Cardiac muscle cell (in vitro differentiated cells and primary cell): Measurements from ENCODE around the gene UBE2J2. TPM values are rescaled to one million over a fixed set of nuclear protein-coding genes. Genes with fewer than 3 reads are reported as not detected.

ENCODE experiments used
- DNase-seq, 2 donors: peaks; one replicate each; pipeline versions ENCODE4 v3.0.0 to v3.0.0-alpha.2; 2010 to 2017; ENCODE audit warnings: low read depth in 1 of 2, low spot score in 1 of 2
- H3K27ac ChIP-seq: fragments of 200-600 bp; sonication (generic); 2 replicates; pipeline ENCODE4 v1.5.1; 2016
- H3K27me3 ChIP-seq: fragments of 200-600 bp; sonication (generic); 2 replicates; pipeline ENCODE4 v1.6.0; 2016; ENCODE audit warnings: control low read depth
- H3K36me3 ChIP-seq: fragments of 200-600 bp; sonication (generic); 2 replicates; pipeline ENCODE4 v1.5.1; 2016; ENCODE audit warnings: control low read depth
- H3K4me1 ChIP-seq: fragments of 200-600 bp; sonication (generic); 2 replicates; pipeline ENCODE4 v1.8.1; 2017; ENCODE audit warnings: low read depth, mild to moderate bottlenecking, mixed run types
- H3K4me3 ChIP-seq: fragments of 200-600 bp; sonication (generic); 2 replicates; pipeline ENCODE4 v1.5.1; 2016; ENCODE audit warnings: mild to moderate bottlenecking
- H3K9me3 ChIP-seq: fragments of 200-600 bp; sonication (generic); 2 replicates; pipeline ENCODE4 v1.5.1; 2017; ENCODE audit warnings: low read depth, mild to moderate bottlenecking, control low read depth
- CTCF ChIP-seq: IDR thresholded peaks from 2 replicates; pipeline ENCODE4 v1.5.1; 2012; ENCODE audit warnings: low read depth, mild to moderate bottlenecking, low read length
- polyA plus RNA-seq: library from polyadenylated mRNA; unstranded; fragments of >200 nt; fragmentation: Nextera tagmentation; extraction: Ambion mirVana; gene quantifications from 2 replicates; pipeline ENCODE4 v1.2.1, GENCODE V29; 2016
- total RNA-seq: library from RNA; depleted of rRNA; stranded (reverse); fragments of >200 nt; gene quantifications from 2 replicates; pipeline ENCODE4 v1.2.3, GENCODE V29; 2016

The UBE2J2 gene
- total and polyA plus RNA-seq, 2 experiments from 2014 or later = 64.2 to 87.3 TPM

- Histone ChIP-seq H3K4me3 (no peak overlapping the region), H3K4me1 (no peaks in the 10 kb centered on the region), H3K27ac (no peak overlapping the region), H3K27me3 (no peaks in the 10 kb centered on the region), H3K9me3 (no peaks in the 10 kb centered on the region), H3K36me3 (no peaks in the 10 kb centered on the region)
- no peak for DNase-seq
- no peak for TF ChIP-seq CTCF
Observed at GRCh38 chr1:1295154-1295923, 21.7 kb upstream of the UBE2J2 start.

- H3K4me3 ChIP-seq = no peak overlapping the region
- no peak overlapping the region for H3K27ac ChIP-seq
- no peak for DNase-seq
- H3K9me3 ChIP-seq = no peaks in the 10 kb centered on the region
- no peaks in the 10 kb centered on the region for H3K4me1 ChIP-seq
- no peak for TF ChIP-seq CTCF
- no peaks in the 10 kb centered on the region for H3K36me3 ChIP-seq
- H3K27me3 ChIP-seq = no peaks in the 10 kb centered on the region
Observed at GRCh38 chr1:1294250-1294890, 20.7 kb upstream of the UBE2J2 start.

GRCh38 chr1:1293263-1294249 lies 19.9 kb upstream of the UBE2J2 start:
- Histone ChIP-seq H3K9me3 (no peaks in the 10 kb centered on the region), H3K27me3 (no peaks in the 10 kb centered on the region), H3K4me3 (no peak overlapping the region), H3K4me1 (no peaks in the 10 kb centered on the region), H3K36me3 (no peaks in the 10 kb centered on the region), H3K27ac (no peak overlapping the region)
- TF ChIP-seq CTCF = no peak
- no peak for DNase-seq

GRCh38 chr1:1292851-1293250 lies 19.2 kb upstream of the UBE2J2 start:
- no peak for DNase-seq
- Histone ChIP-seq H3K27me3 (no peaks in the 10 kb centered on the region), H3K4me1 (no peaks in the 10 kb centered on the region), H3K4me3 (no peak overlapping the region), H3K9me3 (no peaks in the 10 kb centered on the region), H3K27ac (no peak overlapping the region), H3K36me3 (no peaks in the 10 kb centered on the region)
- no peak for TF ChIP-seq CTCF

GRCh38 chr1:1292442-1292779 lies 18.8 kb upstream of the UBE2J2 start:
- H3K27ac ChIP-seq = no peak overlapping the region
- H3K9me3 ChIP-seq = no peaks in the 10 kb centered on the region
- TF ChIP-seq CTCF = no peak
- no peaks in the 10 kb centered on the region for H3K4me1 ChIP-seq
- no peaks in the 10 kb centered on the region for H3K27me3 ChIP-seq
- DNase-seq = no peak
- no peaks in the 10 kb centered on the region for H3K36me3 ChIP-seq
- no peak overlapping the region for H3K4me3 ChIP-seq
